CD4-positive, alpha-beta memory T cell (primary cell): ENCODE measurements around the gene FBN2. TPM values are rescaled to one million over a fixed set of nuclear protein-coding genes. Genes with fewer than 3 reads are reported as not detected.

ENCODE experiments used
- CTCF ChIA-PET: fragments of 350-600 bp; sonication (Branson Sonifier 250); formaldehyde crosslinking; loops from one replicate; lab custom pipeline; 2021; ENCODE audit warnings: inconsistent platforms; ENCODE audit not compliant: partially characterized antibody; lab: Charles Lee
- POLR2A ChIA-PET: fragments of 350-600 bp; sonication (Branson Sonifier 250); formaldehyde crosslinking; loops from one replicate; lab custom pipeline; 2021; ENCODE audit not compliant: partially characterized antibody; lab: Charles Lee
- DNase-seq, 5 donors: peaks; one replicate each; pipeline versions ENCODE4 v3.0.0 to v3.0.0-alpha.2; 2020 to 2022; ENCODE audit warnings: mixed read lengths in 1 of 5
- H3K27ac ChIP-seq: one replicate; pipeline ENCODE4 v1.7.0; 2013; ENCODE audit warnings: low read depth, low read length
- H3K27me3 ChIP-seq: 2 replicates; pipeline ENCODE4 v1.7.0; 2013; ENCODE audit warnings: mild to moderate bottlenecking, low read length, moderate library complexity; ENCODE audit not compliant: insufficient read depth
- H3K36me3 ChIP-seq: 2 replicates; pipeline ENCODE4 v1.7.0; 2013; ENCODE audit warnings: mild to moderate bottlenecking, low read length, moderate library complexity; ENCODE audit not compliant: insufficient read depth
- H3K4me1 ChIP-seq: 2 replicates; pipeline ENCODE4 v1.7.0; 2013; ENCODE audit warnings: mild to moderate bottlenecking, low read length, moderate library complexity; ENCODE audit not compliant: insufficient read depth
- H3K4me3 ChIP-seq, 2 donors: one replicate each; pipeline ENCODE4 v1.7.0; 2013; ENCODE audit warnings: low read length in 2 of 2, mild to moderate bottlenecking in 1 of 2
- H3K9me3 ChIP-seq, 2 donors: one replicate each; pipeline ENCODE4 v1.7.0; 2013; ENCODE audit warnings: low read length in 2 of 2, control low read depth in 1 of 2; ENCODE audit not compliant: control insufficient read depth in 1 of 2
- H3K27ac Mint-ChIP-seq, 7 donors: one replicate each; pipeline ENCODE4 v1.8.0; 2020 to 2021; ENCODE audit warnings: mixed read lengths in 7 of 7, mild to moderate bottlenecking in 6 of 7, inconsistent platforms in 3 of 7, moderate library complexity in 3 of 7
- H3K27me3 Mint-ChIP-seq, 2 donors: one replicate each; pipeline ENCODE4 v1.8.0; 2020 to 2021; ENCODE audit warnings: mixed read lengths in 2 of 2
- H3K36me3 Mint-ChIP-seq, 2 donors: one replicate each; pipeline ENCODE4 v1.8.0; 2020 to 2021; ENCODE audit warnings: mixed read lengths in 2 of 2, inconsistent platforms in 1 of 2, mild to moderate bottlenecking in 1 of 2
- H3K4me1 Mint-ChIP-seq, 4 donors: one replicate each; pipeline ENCODE4 v1.8.0; 2020 to 2021; ENCODE audit warnings: mixed read lengths in 4 of 4, mild to moderate bottlenecking in 1 of 4
- H3K4me3 Mint-ChIP-seq, 8 donors: one replicate each; pipeline ENCODE4 v1.8.0; 2020 to 2021; ENCODE audit warnings: mixed read lengths in 8 of 8, mild to moderate bottlenecking in 7 of 8, moderate library complexity in 6 of 8, inconsistent platforms in 3 of 8
- H3K9me3 Mint-ChIP-seq, 8 donors: one replicate each; pipeline ENCODE4 v1.8.0; 2020 to 2021; ENCODE audit warnings: mixed read lengths in 8 of 8, mild to moderate bottlenecking in 5 of 8, inconsistent platforms in 3 of 8, moderate library complexity in 1 of 8
- intact Hi-C: fragments of 100-400 bp; cut with micrococcal nuclease; formaldehyde crosslinking; loops from one replicate; pipeline ENCODE4 v1.15.1; 2023
- polyA plus RNA-seq, 2 donors: library from polyadenylated mRNA; unstranded; fragments of 300-500 nt; fragmentation: Illumina TruSeq; gene quantifications; one replicate each; pipeline ENCODE4 v1.2.3, GENCODE V29; 2021
- total RNA-seq, 2 experiments: library from RNA; stranded (reverse); gene quantifications; one replicate each; pipeline ENCODE4 v1.2.3, GENCODE V29; 2021

The FBN2 gene
- total and polyA plus RNA-seq, 4 experiments from 2014 or later: 0.15 to 0.30 TPM; not detected in 2

- no peak for DNase-seq
- Mint-ChIP-seq H3K9me3 (no peaks in the 10 kb centered on the region), H3K27me3 (no peaks in the 10 kb centered on the region), H3K36me3 (no peaks in the 10 kb centered on the region), H3K27ac (no peak overlapping the region), H3K4me1 (no peaks in the 10 kb centered on the region), H3K4me3 (no peak overlapping the region)
- intact Hi-C loops: no loop called here
- Histone ChIP-seq H3K9me3 (no peaks in the 10 kb centered on the region), H3K27ac (no peak overlapping the region), H3K4me1 (no peaks in the 10 kb centered on the region), H3K27me3 (no peaks in the 10 kb centered on the region), H3K4me3 (no peak overlapping the region), H3K36me3 (no peaks in the 10 kb centered on the region)
- ChIA-PET CTCF (no interaction called here), POLR2A (no interaction called here)
Observed at GRCh38 chr5:128378196-128378595, 159.8 kb downstream of the FBN2 start.

GRCh38 chr5:128376577-128376976 lies 161.5 kb downstream of the FBN2 start:
- Mint-ChIP-seq H3K4me3 (no peak overlapping the region), H3K27me3 (no peaks in the 10 kb centered on the region), H3K9me3 (no peaks in the 10 kb centered on the region), H3K27ac (no peak overlapping the region), H3K4me1 (no peaks in the 10 kb centered on the region), H3K36me3 (no peaks in the 10 kb centered on the region)
- ChIA-PET POLR2A (no interaction called here), CTCF (no interaction called here)
- no peaks in the 10 kb centered on the region for H3K9me3 ChIP-seq
- no peak overlapping the region for H3K27ac ChIP-seq
- H3K36me3 ChIP-seq: no peaks in the 10 kb centered on the region
- no peak for DNase-seq
- no peaks in the 10 kb centered on the region for H3K27me3 ChIP-seq
- intact Hi-C loops: no loop called here
- H3K4me1 ChIP-seq: no peaks in the 10 kb centered on the region
- H3K4me3 ChIP-seq: no peak overlapping the region

DNA sequence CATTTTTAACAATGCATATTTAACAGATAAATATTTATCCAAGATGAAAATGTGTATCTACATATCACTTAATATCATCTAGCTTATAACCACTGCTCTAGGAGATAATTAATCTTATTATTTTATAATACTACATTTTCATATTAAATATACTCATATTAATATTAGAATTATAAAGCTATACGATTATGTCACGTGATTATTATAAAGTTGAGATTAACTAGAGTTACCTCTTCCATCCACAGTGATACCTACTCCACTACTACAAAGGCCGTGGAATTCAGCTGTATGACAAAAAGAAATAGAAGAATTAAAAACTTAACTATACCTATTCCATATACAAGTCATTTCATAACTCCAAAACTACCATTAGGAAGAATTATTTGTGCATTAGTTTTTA lies 171.9 kb downstream of the FBN2 start:
- DNase-seq: no peak
- H3K9me3 Mint-ChIP-seq: peaks cover 0 to 2% (median 0%) of the 10 kb centered on the region in 8 donors
- no peaks in the 10 kb centered on the region for H3K36me3 Mint-ChIP-seq
- ChIA-PET CTCF (no interaction called here), POLR2A (no interaction called here)
- H3K4me1 ChIP-seq: no peaks in the 10 kb centered on the region
- intact Hi-C loops: no loop called here
- no peaks in the 10 kb centered on the region for H3K4me1 Mint-ChIP-seq
- H3K36me3 ChIP-seq: no peaks in the 10 kb centered on the region
- no peak overlapping the region for H3K27ac ChIP-seq
- H3K4me3 ChIP-seq: no peak overlapping the region
- no peak overlapping the region for H3K27ac Mint-ChIP-seq
- H3K27me3 ChIP-seq: no peaks in the 10 kb centered on the region
- no peaks in the 10 kb centered on the region for H3K27me3 Mint-ChIP-seq
- no peak overlapping the region for H3K4me3 Mint-ChIP-seq
- no peaks in the 10 kb centered on the region for H3K9me3 ChIP-seq

- H3K9me3 ChIP-seq: no peaks in the 10 kb centered on the region
- no peak overlapping the region for H3K4me3 ChIP-seq
- POLR2A ChIA-PET: no interaction called here
- H3K4me1 ChIP-seq: no peaks in the 10 kb centered on the region
- H3K4me1 Mint-ChIP-seq: no peaks in the 10 kb centered on the region
- intact Hi-C loops: no loop called here
- H3K36me3 Mint-ChIP-seq: no peaks in the 10 kb centered on the region
- no peak overlapping the region for H3K27ac ChIP-seq
- no peaks in the 10 kb centered on the region for H3K27me3 Mint-ChIP-seq
- H3K27ac Mint-ChIP-seq: no peak overlapping the region
- no peaks in the 10 kb centered on the region for H3K36me3 ChIP-seq
- H3K27me3 ChIP-seq: no peaks in the 10 kb centered on the region
- H3K4me3 Mint-ChIP-seq: no peak overlapping the region
- H3K9me3 Mint-ChIP-seq: peaks cover 0 to 2% (median 0%) of the 10 kb centered on the region in 8 donors
- DNase-seq: no peak
- CTCF ChIA-PET: no interaction called here
Observed at GRCh38 chr5:128362370-128362769, 175.7 kb downstream of the FBN2 start.

DNA sequence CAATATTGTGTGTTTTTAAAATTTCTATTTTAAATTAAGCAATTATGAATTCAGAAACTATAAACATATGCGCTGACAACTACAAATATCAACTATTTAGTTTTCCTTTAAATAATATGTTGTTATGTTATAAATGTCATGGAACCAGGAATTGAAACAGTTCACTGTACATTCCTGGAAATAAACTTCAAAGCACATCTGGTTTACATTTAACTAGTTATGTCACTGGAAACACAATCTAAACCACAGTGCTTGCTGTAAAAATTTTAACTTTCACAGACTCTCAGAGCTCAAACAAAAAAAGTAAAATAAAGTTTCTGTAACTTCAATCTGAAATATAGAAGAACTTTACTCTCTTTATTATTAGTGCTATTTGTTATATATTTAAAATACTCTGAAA lies 179.2 kb downstream of the FBN2 start:
- Mint-ChIP-seq H3K27ac (no peak overlapping the region), H3K4me1 (no peaks in the 10 kb centered on the region), H3K27me3 (no peaks in the 10 kb centered on the region), H3K36me3 (no peaks in the 10 kb centered on the region), H3K9me3 (peaks cover 0 to 2% (median 0%) of the 10 kb centered on the region in 8 donors), H3K4me3 (no peak overlapping the region)
- CTCF ChIA-PET: no interaction called here
- H3K9me3 ChIP-seq: no peaks in the 10 kb centered on the region
- intact Hi-C loops: no loop called here
- no peak overlapping the region for H3K4me3 ChIP-seq
- H3K36me3 ChIP-seq: no peaks in the 10 kb centered on the region
- POLR2A ChIA-PET: no interaction called here
- H3K4me1 ChIP-seq: no peaks in the 10 kb centered on the region
- no peak for DNase-seq
- H3K27me3 ChIP-seq: no peaks in the 10 kb centered on the region
- H3K27ac ChIP-seq: no peak overlapping the region

DNA sequence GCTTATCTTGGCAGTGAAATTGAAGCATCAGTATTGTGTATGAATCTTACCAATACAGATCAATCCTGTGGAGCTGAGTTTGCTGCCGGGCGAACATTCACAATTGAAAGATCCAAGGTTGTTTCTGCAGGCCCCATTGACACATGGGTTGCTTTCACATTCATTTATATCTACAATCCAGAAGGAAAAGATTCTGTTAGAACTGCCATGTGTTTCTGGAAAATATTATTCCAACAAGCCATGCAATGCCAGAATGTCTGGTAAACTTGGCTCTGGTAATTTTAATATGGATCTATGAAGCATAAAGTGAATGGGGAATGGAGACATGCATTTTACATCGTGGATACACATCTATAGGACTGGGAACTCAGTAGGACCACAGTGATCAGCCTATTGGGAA lies 180.8 kb downstream of the FBN2 start:
- Mint-ChIP-seq H3K4me1 (no peaks in the 10 kb centered on the region), H3K27ac (no peak overlapping the region), H3K27me3 (no peaks in the 10 kb centered on the region), H3K4me3 (no peak overlapping the region), H3K9me3 (no peaks in the 10 kb centered on the region), H3K36me3 (no peaks in the 10 kb centered on the region)
- no peak for DNase-seq
- intact Hi-C loops: no loop called here
- Histone ChIP-seq H3K4me3 (no peak overlapping the region), H3K27me3 (no peaks in the 10 kb centered on the region), H3K27ac (no peak overlapping the region), H3K36me3 (no peaks in the 10 kb centered on the region), H3K9me3 (no peaks in the 10 kb centered on the region), H3K4me1 (no peaks in the 10 kb centered on the region)
- CTCF ChIA-PET: no interaction called here
- POLR2A ChIA-PET: no interaction called here

GRCh38 chr5:128355961-128356360 lies 182.1 kb downstream of the FBN2 start:
- no peaks in the 10 kb centered on the region for H3K36me3 ChIP-seq

GRCh38 chr5:128353441-128354107 lies 184.5 kb downstream of the FBN2 start:
- H3K27ac ChIP-seq: no peak overlapping the region
- Mint-ChIP-seq H3K4me1 (no peaks in the 10 kb centered on the region), H3K27me3 (no peaks in the 10 kb centered on the region), H3K9me3 (no peaks in the 10 kb centered on the region), H3K27ac (no peak overlapping the region), H3K4me3 (no peak overlapping the region), H3K36me3 (no peaks in the 10 kb centered on the region)
- no peaks in the 10 kb centered on the region for H3K27me3 ChIP-seq
- DNase-seq: no peak
- H3K36me3 ChIP-seq: no peaks in the 10 kb centered on the region
- H3K9me3 ChIP-seq: no peaks in the 10 kb centered on the region
- intact Hi-C loops: no loop called here
- H3K4me1 ChIP-seq: no peaks in the 10 kb centered on the region
- ChIA-PET CTCF (no interaction called here), POLR2A (no interaction called here)
- H3K4me3 ChIP-seq: no peak overlapping the region

More at GRCh38 chr5:128355961-128356360, 182.1 kb downstream of the FBN2 start:
- H3K4me3 ChIP-seq: no peak overlapping the region
- H3K36me3 Mint-ChIP-seq: no peaks in the 10 kb centered on the region
- H3K4me1 ChIP-seq: no peaks in the 10 kb centered on the region
- DNase-seq: no peak
- H3K4me3 Mint-ChIP-seq: no peak overlapping the region
- POLR2A ChIA-PET: no interaction called here
- no peak overlapping the region for H3K27ac Mint-ChIP-seq
- H3K27me3 Mint-ChIP-seq: no peaks in the 10 kb centered on the region
- no peaks in the 10 kb centered on the region for H3K27me3 ChIP-seq
- intact Hi-C loops: no loop called here
- H3K4me1 Mint-ChIP-seq: no peaks in the 10 kb centered on the region
- no peaks in the 10 kb centered on the region for H3K9me3 Mint-ChIP-seq
- H3K27ac ChIP-seq: no peak overlapping the region
- no peaks in the 10 kb centered on the region for H3K9me3 ChIP-seq
- CTCF ChIA-PET: no interaction called here
